BJ (cell line): ENCODE results near the gene SELENOI. TPM values are rescaled to one million over a fixed set of nuclear protein-coding genes. Genes with fewer than 3 reads are reported as not detected.

ENCODE experiments used
- CTCF ChIA-PET: fragments of 350-600 bp; formaldehyde crosslinking; extraction: SDS; loops from one replicate; lab custom pipeline; 2021; ENCODE audit warnings: antibody characterized with exemption, inconsistent platforms; lab: Yijun Ruan, JAX
- POLR2A ChIA-PET: fragments of 300-600 bp; sonication (Branson Sonifier 250); formaldehyde crosslinking; extraction: SDS; loops from one replicate; lab custom pipeline; 2021; ENCODE audit warnings: antibody characterized with exemption; lab: Charles Lee
- DNase-seq: peaks from one replicate; pipeline ENCODE4 v3.0.0-alpha.2; 2011; ENCODE audit warnings: low read depth
- H3K27me3 ChIP-seq: 2 replicates; pipeline ENCODE4 v1.6.0; 2011; ENCODE audit warnings: low read length; ENCODE audit not compliant: control insufficient read depth, insufficient read depth
- H3K36me3 ChIP-seq: 2 replicates; pipeline ENCODE4 v1.5.1; 2011; ENCODE audit warnings: low read length; ENCODE audit not compliant: control insufficient read depth, insufficient read depth
- H3K4me3 ChIP-seq: 2 replicates; pipeline ENCODE4 v1.5.1; 2011; ENCODE audit warnings: low read depth, mild to moderate bottlenecking, control low read depth, low read length
- CTCF ChIP-seq: IDR thresholded peaks from 2 replicates; pipeline ENCODE4 v1.5.1; 2011; ENCODE audit warnings: low read depth, mild to moderate bottlenecking, control low read depth, inconsistent platforms, low read length, moderate library complexity; ENCODE audit not compliant: insufficient read depth
- polyA plus RNA-seq: library from polyadenylated mRNA; depleted of rRNA; stranded (reverse); fragments of >200 nt; gene quantifications from 2 replicates; pipeline ENCODE4 v1.2.3, GENCODE V29; 2011

SELENOI gene
- polyA plus RNA-seq, 1 experiment: 9.5 TPM

GRCh38 chr2:26428846-26429245 lies 82.9 kb downstream of the SELENOI start:
- H3K36me3 ChIP-seq: no peaks in the 10 kb centered on the region
- H3K4me3 ChIP-seq: no peak overlapping the region
- peaks cover 3% of the 10 kb centered on the region; the same call in 1 of the 2 replicates for H3K27me3 ChIP-seq
- DNase-seq: no peak
- POLR2A ChIA-PET: no interaction called here
- TF ChIP-seq CTCF: no peak
- CTCF ChIA-PET: interaction anchor here (0.8 kb wide), 1 partner anchor 15 kb away, joined by 3 read pairs; no protein-coding TSS in a partner anchor

GRCh38 chr2:26429779-26430578 lies 84.0 kb downstream of the SELENOI start:
- no peak for DNase-seq
- CTCF ChIA-PET: interaction anchor here (0.8 kb wide), 1 partner anchor 14 kb away, joined by 3 read pairs; no protein-coding TSS in a partner anchor
- Histone ChIP-seq H3K27me3 (peaks cover 3% of the 10 kb centered on the region; the same call in 1 of the 2 replicates), H3K36me3 (no peaks in the 10 kb centered on the region), H3K4me3 (no peak overlapping the region)
- POLR2A ChIA-PET: no interaction called here
- TF ChIP-seq CTCF: no peak

- ChIA-PET POLR2A (no interaction called here), CTCF (interaction anchor here (1.0 kb wide), 1 partner anchor 11 kb away, joined by 3 read pairs; no protein-coding TSS in a partner anchor)
- no peak for DNase-seq
- Histone ChIP-seq H3K27me3 (peaks cover 3% of the 10 kb centered on the region; the same call in 1 of the 2 replicates), H3K36me3 (no peaks in the 10 kb centered on the region), H3K4me3 (no peak overlapping the region)
- no peak for TF ChIP-seq CTCF
Observed at GRCh38 chr2:26430826-26431225, 84.9 kb downstream of the SELENOI start.

GRCh38 chr2:26432363-26432762 lies 86.4 kb downstream of the SELENOI start:
- ChIA-PET POLR2A (no interaction called here), CTCF (no interaction called here)
- DNase-seq: no peak
- TF ChIP-seq CTCF: no peak
- Histone ChIP-seq H3K27me3 (peaks cover 5% of the 10 kb centered on the region; the same call in 1 of the 2 replicates), H3K36me3 (no peaks in the 10 kb centered on the region), H3K4me3 (no peak overlapping the region)

- TF ChIP-seq CTCF: no peak
- ChIA-PET CTCF (interaction anchor here (1.3 kb wide), 1 partner anchor 10 kb away, joined by 4 read pairs; no protein-coding TSS in a partner anchor), POLR2A (no interaction called here)
- H3K36me3 ChIP-seq: no peaks in the 10 kb centered on the region
- DNase-seq: no peak
- no peak overlapping the region for H3K4me3 ChIP-seq
- H3K27me3 ChIP-seq: peaks cover 5% of the 10 kb centered on the region; the same call in 1 of the 2 replicates
Observed at GRCh38 chr2:26432859-26433258, 86.9 kb downstream of the SELENOI start.
